ENCODE measurements around the gene CNNM1. TPM values are rescaled to one million over a fixed set of nuclear protein-coding genes. Genes with fewer than 3 reads are reported as not detected.

Gene CNNM1
- polyA plus RNA-seq, 3 donors: under 0.01 to 0.59 (median 0.04) TPM

- no peak overlapping the region for H3K27ac ChIP-seq (ENCODE audit: low read depth, low read length)
- WGBS, 3 donors: 44 to 68% (median 49%) methylated on average over 1 of the region's 1 CpG
These were observed 36.6 kb downstream of the CNNM1 start for GRCh38 chr10:99365736-99366135.

GRCh38 chr10:99366666-99367065 lies 37.5 kb downstream of the CNNM1 start:
- no peak overlapping the region for H3K27ac ChIP-seq (ENCODE audit: low read depth, low read length)
- WGBS, 3 donors: 63 to 83% (median 66%) methylated on average over 2 of the region's 2 CpGs

GRCh38 chr10:99368646-99369045 lies 39.5 kb downstream of the CNNM1 start:
- H3K27ac ChIP-seq (ENCODE audit: low read depth, low read length): no peak overlapping the region
- WGBS, 3 donors: 57 to 72% (median 68%) methylated on average over 1 of the region's 1 CpG

- no peak overlapping the region for H3K27ac ChIP-seq (ENCODE audit: low read depth, low read length)
- 84 to 85% (median 85%) methylated on average over 5 of the region's 5 CpGs for WGBS, 3 donors
These were observed 40.0 kb downstream of the CNNM1 start for GRCh38 chr10:99369126-99369525.

GRCh38 chr10:99369551-99369950 lies 40.4 kb downstream of the CNNM1 start:
- WGBS, 3 donors: 82 to 86% (median 86%) methylated on average over 3 of the region's 3 CpGs
- H3K27ac ChIP-seq (ENCODE audit: low read depth, low read length): no peak overlapping the region

- no peak overlapping the region for H3K27ac ChIP-seq (ENCODE audit: low read depth, low read length)
- 31 to 35% (median 32%) methylated on average over 2 of the region's 2 CpGs for WGBS, 3 donors
These were observed 41.8 kb downstream of the CNNM1 start for GRCh38 chr10:99370993-99371392.

GRCh38 chr10:99372546-99373271 lies 43.6 kb downstream of the CNNM1 start:
- 53 to 72% (median 55%) methylated on average over 9 of the region's 9 CpGs for WGBS, 3 donors
- H3K27ac ChIP-seq (ENCODE audit: low read depth, low read length): no peak overlapping the region

GRCh38 chr10:99374526-99374925 lies 45.4 kb downstream of the CNNM1 start:
- 61 to 75% (median 75%) methylated on average over 2 of the region's 2 CpGs for WGBS, 3 donors
- no peak overlapping the region for H3K27ac ChIP-seq (ENCODE audit: low read depth, low read length)

GRCh38 chr10:99374972-99375371 lies 45.8 kb downstream of the CNNM1 start:
- no peak overlapping the region for H3K27ac ChIP-seq (ENCODE audit: low read depth, low read length)
- WGBS, 3 donors: 62 to 75% (median 71%) methylated on average over 3 of the region's 3 CpGs

GRCh38 chr10:99375426-99375825 lies 46.3 kb downstream of the CNNM1 start:
- H3K27ac ChIP-seq (ENCODE audit: low read depth, low read length): no peak overlapping the region

- H3K27ac ChIP-seq (ENCODE audit: low read depth, low read length): no peak overlapping the region
- WGBS, 3 donors: 68 to 87% (median 84%) methylated on average over 1 of the region's 1 CpG
These were observed 53.0 kb downstream of the CNNM1 start for GRCh38 chr10:99382176-99382575.

GRCh38 chr10:99387071-99387470 lies 57.9 kb downstream of the CNNM1 start:
- 65 to 73% (median 72%) methylated on average over 4 of the region's 4 CpGs for WGBS, 3 donors
- H3K27ac ChIP-seq (ENCODE audit: low read depth, low read length): no peak overlapping the region

GRCh38 chr10:99387541-99387940 lies 58.4 kb downstream of the CNNM1 start:
- 86 to 92% (median 89%) methylated on average over 11 of the region's 11 CpGs for WGBS, 3 donors

GRCh38 chr10:99389729-99390480 lies 60.7 kb downstream of the CNNM1 start:
- no peak overlapping the region for H3K27ac ChIP-seq (ENCODE audit: low read depth, low read length)
- WGBS, 3 donors: 79 to 84% (median 84%) methylated on average over 9 of the region's 9 CpGs

More at GRCh38 chr10:99387541-99387940, 58.4 kb downstream of the CNNM1 start:
- no peak overlapping the region for H3K27ac ChIP-seq (ENCODE audit: low read depth, low read length)

- no peak overlapping the region for H3K27ac ChIP-seq (ENCODE audit: low read depth, low read length)
- WGBS, 3 donors: 88 to 91% (median 90%) methylated on average over 2 of the region's 2 CpGs
These were observed 62.2 kb downstream of the CNNM1 start for GRCh38 chr10:99391346-99391745.

GRCh38 chr10:99393036-99393435 lies 63.9 kb downstream of the CNNM1 start:
- 49 to 71% (median 52%) methylated on average over 2 of the region's 2 CpGs for WGBS, 3 donors
- H3K27ac ChIP-seq (ENCODE audit: low read depth, low read length): no peak overlapping the region

- 83 to 92% (median 88%) methylated on average over 5 of the region's 5 CpGs for WGBS, 3 donors
- no peak overlapping the region for H3K27ac ChIP-seq (ENCODE audit: low read depth, low read length)
These were observed 64.5 kb downstream of the CNNM1 start for GRCh38 chr10:99393683-99394082.

GRCh38 chr10:99394256-99394655 lies 65.1 kb downstream of the CNNM1 start:
- WGBS, 3 donors: 63 to 86% (median 76%) methylated on average over 8 of the region's 8 CpGs
- H3K27ac ChIP-seq (ENCODE audit: low read depth, low read length): no peak overlapping the region

GRCh38 chr10:99394761-99395386 lies 65.7 kb downstream of the CNNM1 start:
- no peak overlapping the region for H3K27ac ChIP-seq (ENCODE audit: low read depth, low read length)
- WGBS, 3 donors: 83 to 90% (median 86%) methylated on average over 7 of the region's 7 CpGs
